K562 (cell line): ENCODE measurements around the gene SLC48A1. TPM values are rescaled to one million over a fixed set of nuclear protein-coding genes. Genes with fewer than 3 reads are reported as not detected.

Experiments used
- ATAC-seq: fragments of 200-7000 bp; cut with Tn5 transposase; 3 replicates; pipeline ENCODE4 v1.9.1; 2020; ENCODE audit warnings: moderate library complexity
- BruUV-seq: library from RNA; stranded (reverse); fragments of 400-500 nt; replicated peaks from 2 replicates; lab custom pipeline; 2021; lab: Mats Ljungman, UMichigan
- CTCF ChIA-PET: fragments of 300-600 bp; formaldehyde crosslinking; extraction: SDS; loops from one replicate; lab custom pipeline; 2021; ENCODE audit warnings: low intra/inter-chr PET ratio; lab: Yijun Ruan, JAX
- POLR2A ChIA-PET: fragments of 300-600, 350-650 bp; sonication (Branson Sonifier 250); formaldehyde crosslinking; extraction: SDS; loops from one replicate; lab custom pipeline; 2021; ENCODE audit warnings: antibody characterized with exemption, inconsistent platforms; lab: Yijun Ruan, JAX
- DNase-seq, 4 experiments: peaks; one replicate each; pipeline versions ENCODE4 v3.0.0 to v3.0.0-alpha.2; 2011 to 2018; ENCODE audit warnings: low spot score in 3 of 4, mixed read lengths in 3 of 4; ENCODE audit errors: extremely low read depth in 1 of 4
- FAIRE-seq: peaks from 2 replicates; lab custom pipeline; 2011; peaks lifted over from hg19 to GRCh38; lab: Jason Lieb, UNC
- H2AFZ ChIP-seq: 2 replicates; pipeline ENCODE4 v1.6.0; 2011; ENCODE audit warnings: low read depth, low read length, control low read depth, inconsistent platforms
- H3K27ac ChIP-seq: fragments of 200-600 bp; 3 replicates; pipeline ENCODE4 v1.8.0; 2011; ENCODE audit warnings: low read depth, mild to moderate bottlenecking, control low read depth, inconsistent platforms, low read length, moderate library complexity, mixed read lengths; ENCODE audit errors: extremely low read depth
- H3K27me3 ChIP-seq, 2 experiments: fragments of 300-600 bp in 1 of 2; 2 replicates in 1 of 2; 3 replicates in 1 of 2; pipeline versions ENCODE4 v1.6.0 to v1.8.0; 2011; ENCODE audit warnings: inconsistent platforms in 2 of 2, low read length in 2 of 2, mild to moderate bottlenecking in 1 of 2, mixed read lengths in 1 of 2, moderate library complexity in 1 of 2; ENCODE audit not compliant: control insufficient read depth in 2 of 2, insufficient read depth in 2 of 2
- H3K36me3 ChIP-seq: fragments of 300-600 bp; 3 replicates; pipeline ENCODE4 v1.8.0; 2011; ENCODE audit warnings: mild to moderate bottlenecking, low read length, inconsistent platforms; ENCODE audit not compliant: control insufficient read depth, insufficient read depth
- H3K4me1 ChIP-seq, 2 experiments: fragments of 200-600 bp in 1 of 2; replicated peaks in 1 of 2; 2 replicates in 1 of 2; 3 replicates in 1 of 2; pipeline versions ENCODE4 v1.5.1 to v1.8.0; 2011; ENCODE audit warnings: inconsistent platforms in 2 of 2, low read length in 2 of 2, mild to moderate bottlenecking in 1 of 2, mixed read lengths in 1 of 2, moderate library complexity in 1 of 2; ENCODE audit not compliant: control insufficient read depth in 2 of 2, insufficient read depth in 2 of 2
- H3K4me2 ChIP-seq: 2 replicates; pipeline ENCODE4 v1.6.1; 2011; ENCODE audit warnings: low read length, control low read depth, inconsistent platforms, mixed read lengths; ENCODE audit not compliant: insufficient read depth
- H3K4me3 ChIP-seq: fragments of 200-600 bp; sonication (generic), shearing (Covaris generic); 2 replicates; pipeline ENCODE4 v1.5.1; 2016; ENCODE audit warnings: control low read depth, inconsistent platforms
- H3K79me2 ChIP-seq: fragments of 200-600 bp; 3 replicates; pipeline ENCODE4 v1.8.0; 2011; ENCODE audit warnings: low read length, inconsistent platforms; ENCODE audit not compliant: control insufficient read depth, insufficient read depth
- H3K9ac ChIP-seq, 2 experiments: 2 replicates each; pipeline versions ENCODE4 v1.6.0 to v1.6.1; 2011; ENCODE audit warnings: low read depth in 2 of 2, low read length in 2 of 2, control low read depth in 1 of 2, inconsistent platforms in 1 of 2, mild to moderate bottlenecking in 1 of 2, mixed read lengths in 1 of 2; ENCODE audit not compliant: insufficient read depth in 1 of 2
- H3K9me1 ChIP-seq: one replicate; pipeline ENCODE4 v1.6.0; 2011; ENCODE audit warnings: inconsistent platforms, mild to moderate bottlenecking, low read length, moderate library complexity; ENCODE audit not compliant: control insufficient read depth, insufficient read depth
- H3K9me3 ChIP-seq: replicated peaks from 2 replicates; pipeline ENCODE4 v1.5.1; 2011; ENCODE audit warnings: low read depth, low read length, inconsistent platforms; ENCODE audit not compliant: control insufficient read depth, insufficient read depth
- H4K20me1 ChIP-seq: replicated peaks from 2 replicates; pipeline ENCODE4 v1.6.1; 2011; ENCODE audit warnings: low read length, inconsistent platforms, mixed read lengths; ENCODE audit not compliant: control insufficient read depth, insufficient read depth
- ADNP ChIP-seq: fragments of 200-800 bp; sonication (Bioruptor generic); IDR thresholded peaks from 2 replicates; pipeline ENCODE4 v1.6.1; 2016; ENCODE audit warnings: missing genetic modification characterization, missing compliant biosample characterization
- DEAF1 ChIP-seq: fragments of 450-650 bp; formaldehyde crosslinking; IDR thresholded peaks from 2 replicates; pipeline ENCODE4 v1.4.0; 2020; ENCODE audit warnings: mild to moderate bottlenecking, moderate library complexity
- DMBX1 ChIP-seq: fragments of 250-450 bp; sonication (Bioruptor Pico); IDR thresholded peaks from 2 replicates; pipeline ENCODE4 v1.8.0; 2022; ENCODE audit warnings: inconsistent platforms, mild to moderate bottlenecking, moderate library complexity, borderline replicate concordance
- EP400 ChIP-seq: fragments of 450-650 bp; IDR thresholded peaks from 2 replicates; pipeline ENCODE4 v1.6.1; 2017; ENCODE audit warnings: antibody characterized with exemption, mild to moderate bottlenecking, moderate library complexity
- KAT7 ChIP-seq: sonication (generic); formaldehyde crosslinking; IDR thresholded peaks from 2 replicates; pipeline ENCODE4 v1.8.0; 2022; ENCODE audit warnings: missing genetic modification reagents, mild to moderate bottlenecking, borderline replicate concordance
- KLF10 ChIP-seq: fragments of 250-450 bp; sonication (Bioruptor Pico); IDR thresholded peaks from 2 replicates; pipeline ENCODE4 v1.6.1; 2021; ENCODE audit warnings: matching md5 sums
- MTA3 ChIP-seq: fragments of 450-650 bp; formaldehyde crosslinking; IDR thresholded peaks from 2 replicates; pipeline ENCODE4 v1.6.1; 2017; ENCODE audit warnings: mild to moderate bottlenecking, borderline replicate concordance
- NCOA6 ChIP-seq: fragments of 450-650 bp; IDR thresholded peaks from 2 replicates; pipeline ENCODE4 v1.6.1; 2017; ENCODE audit warnings: mild to moderate bottlenecking
- NR4A1 ChIP-seq, 2 experiments: fragments of 250-450 bp in 1 of 2; fragments of 450-650 bp in 1 of 2; sonication (Bioruptor Pico) in 1 of 2; IDR thresholded peaks; 2 replicates each; pipeline versions ENCODE4 v1.4.0 to v1.6.1; 2016 to 2020; ENCODE audit warnings: mild to moderate bottlenecking in 2 of 2, missing compliant biosample characterization in 1 of 2, missing genetic modification characterization in 1 of 2, moderate library complexity in 1 of 2
- RBBP5 ChIP-seq: fragments of 200-600 bp; sonication (generic); IDR thresholded peaks from 2 replicates; pipeline ENCODE4 v1.6.1; 2012; ENCODE audit warnings: borderline replicate concordance, mild to moderate bottlenecking, low read length, control low read depth, inconsistent platforms; ENCODE audit not compliant: insufficient read depth, poor library complexity, severe bottlenecking
- RCOR1 ChIP-seq, 2 experiments: IDR thresholded peaks; 2 replicates each; pipeline ENCODE4 v1.6.1; 2012; ENCODE audit warnings: low read depth in 2 of 2, low read length in 2 of 2, borderline replicate concordance in 1 of 2, improper control_type of control experiment in 1 of 2
- SMAD4 ChIP-seq: fragments of 250-450 bp; sonication (Bioruptor Pico); conservative IDR thresholded peaks from 2 replicates; pipeline ENCODE4 v1.8.0; 2021; ENCODE audit warnings: inconsistent platforms, mild to moderate bottlenecking, moderate library complexity
- TGIF2 ChIP-seq: sonication (generic); formaldehyde crosslinking; IDR thresholded peaks from 2 replicates; pipeline ENCODE4 v1.8.1; 2022; ENCODE audit warnings: mild to moderate bottlenecking, missing genetic modification reagents, moderate library complexity
- TRIM25 ChIP-seq: fragments of 450-650 bp; IDR thresholded peaks from 2 replicates; pipeline ENCODE4 v1.7.0; 2016; ENCODE audit warnings: borderline replicate concordance
- ZNF133 ChIP-seq: fragments of 250-450 bp; sonication (Bioruptor Pico); IDR thresholded peaks from 2 replicates; pipeline ENCODE4 v1.4.0; 2020; ENCODE audit warnings: mild to moderate bottlenecking
- WGBS: fragments of 100-300 bp; shearing (Covaris generic); methylation state at CpG from one replicate; pipeline ENCODE4 v1.1.6; 2016; ENCODE audit warnings: low coverage, mixed read lengths; ENCODE audit not compliant: insufficient coverage; ENCODE audit errors: missing lambda C conversion rate; 5-methylcytosine and 5-hydroxymethylcytosine counted together
- in situ Hi-C: fragments of 300-500 bp; cut with MboI; formaldehyde crosslinking; loops from 4 replicates; pipeline ENCODE4 v1.15.0; 2018; ENCODE audit warnings: inconsistent platforms, mixed read lengths
- intact Hi-C: fragments of 100-400 bp; cut with micrococcal nuclease; formaldehyde crosslinking; loops from 2 replicates; pipeline ENCODE4 v1.14.2; 2022
- polyA plus RNA-seq, 8 experiments: library from polyadenylated mRNA; depleted of rRNA in 4 of 8; stranded (reverse) in 5 of 8; unstranded in 3 of 8; fragments of >200 nt; fragmentation: Nextera tagmentation in 2 of 8; fragmentation: Illumina TruSeq in 1 of 8; extraction: Ambion mirVana in 2 of 8; extraction: Trizol in 1 of 8; gene quantifications; 2 replicates each; pipeline versions ENCODE4 v1.2.1 to v1.2.3, GENCODE V29; 2011 to 2014; ENCODE audit warnings: inconsistent platforms in 1 of 8, missing spikeins in 1 of 8
- total RNA-seq, 7 experiments: library from RNA; depleted of rRNA in 6 of 7; stranded (reverse); fragments of >200 nt in 6 of 7; fragmentation: Illumina TruSeq in 2 of 7; extraction: Trizol in 2 of 7; gene quantifications; 2 replicates each; pipeline versions ENCODE4 v1.2.1 to v1.2.3, GENCODE V29; 2011 to 2021; ENCODE audit warnings: low replicate concordance in 1 of 7

Gene SLC48A1
- total and polyA plus RNA-seq, 9 of the 15 experiments (the other 6 are each of a cell fraction or from before 2014, with no cell fraction given), result 10.7 to 37.5 (median 18.7) TPM

- no peak for TF ChIP-seq DEAF1 (CRISPR knock-in tag)
- TF ChIP-seq KAT7 (CRISPR knock-in tag), result no peak
- TF ChIP-seq ADNP (tag), result no peak
- no peak for TF ChIP-seq NCOA6
Observed at GRCh38 chr12:47744778-47745436, 28.1 kb upstream of the SLC48A1 start (continued).

- no peaks in the 10 kb centered on the region for H3K9me1 ChIP-seq
- peaks cover 28 to 70% of the 10 kb centered on the region in 2 experiments for H3K27me3 ChIP-seq
- H3K4me2 ChIP-seq, result no peak overlapping the region
- POLR2A ChIA-PET, result interaction anchor here (0.6 kb wide), 2 partner anchors 22 to 41 kb away, joined by 3 to 4 read pairs; no protein-coding TSS in a partner anchor
- CTCF ChIA-PET, result interaction anchor here (3.0 to 5.5 kb wide), 3 partner anchors 21 to 93 kb away, joined by 16 to 59 read pairs (median 42); no protein-coding TSS in a partner anchor
- H3K9ac ChIP-seq, result peak overlapping the region in 1 of 2 experiments; percentile 38; a peak in 1 of 4 replicates
- H3K36me3 ChIP-seq, result no peaks in the 10 kb centered on the region
- H3K4me3 ChIP-seq, result no peak overlapping the region
- H4K20me1 ChIP-seq, result no peaks in the 10 kb centered on the region; the same call in 1 of the 2 replicates
- H3K27ac ChIP-seq, result no peak overlapping the region
- H3K79me2 ChIP-seq, result no peaks in the 10 kb centered on the region
- peaks cover 6 to 37% of the 10 kb centered on the region in 2 experiments; a peak in 3 of 5 replicates for H3K4me1 ChIP-seq
- H2AFZ ChIP-seq, result no peak overlapping the region
- intact Hi-C loops (loop anchor here (2.0 kb wide), 1 partner anchor 21 kb away; no protein-coding TSS in a partner anchor), in situ Hi-C loops (no loop called here)
- ATAC-seq, result no peak
- no peak for FAIRE-seq
- BruUV-seq, result no TSS peak
- H3K9me3 ChIP-seq, result no peaks in the 10 kb centered on the region
- 13% methylated on average over 15 of the region's 16 CpGs for WGBS
- no peak for DNase-seq
- TF ChIP-seq NR4A1 (CRISPR knock-in tag; IDR thresholded peaks at IDR 0.05), result no peak
- no peak for TF ChIP-seq NR4A1 (tag; IDR thresholded peaks at IDR 0.05)
- no peak for TF ChIP-seq EP400
- TF ChIP-seq RBBP5, result no peak
- no peak for TF ChIP-seq ZNF133
- TF ChIP-seq MTA3, result no peak
- no peak for TF ChIP-seq KLF10 (CRISPR knock-in tag)
- TF ChIP-seq SMAD4 (CRISPR knock-in tag), result no peak
- no peak for TF ChIP-seq RCOR1 (IDR thresholded peaks at IDR 0.05; ENCODE audit: borderline replicate concordance in 1 of 2, low read depth in 2 of 2, low read length in 2 of 2)
- TF ChIP-seq TGIF2 (CRISPR knock-in tag), result no peak
- no peak for TF ChIP-seq DMBX1 (CRISPR knock-in tag)
- TF ChIP-seq TRIM25, result no peak
Observed at GRCh38 chr12:47745485-47746041, 27.5 kb upstream of the SLC48A1 start.
